CD14-positive monocyte (primary cell): ENCODE results near the gene ZFHX3. TPM values are rescaled to one million over a fixed set of nuclear protein-coding genes. Genes with fewer than 3 reads are reported as not detected.

Source experiments
- DNase-seq, 3 donors: peaks; one replicate each; pipeline ENCODE4 v3.0.0-alpha.2; 2011 to 2022
- H2AFZ ChIP-seq: 2 replicates; pipeline ENCODE4 v1.6.0; 2012; ENCODE audit warnings: mild to moderate bottlenecking, low read depth, low read length, inconsistent platforms; ENCODE audit not compliant: insufficient read depth, poor library complexity, severe bottlenecking
- H3K27ac ChIP-seq, 2 donors: 1 replicate in 1 of 2; 2 replicates in 1 of 2; pipeline ENCODE4 v1.5.1; 2012 to 2013; ENCODE audit warnings: low read length in 2 of 2, control low read depth in 1 of 2, inconsistent platforms in 1 of 2, low read depth in 1 of 2, mild to moderate bottlenecking in 1 of 2
- H3K27me3 ChIP-seq, 2 donors: one replicate each; pipeline versions ENCODE4 v1.6.0 to v1.6.1; 2011 to 2013; ENCODE audit warnings: low read length in 2 of 2; ENCODE audit not compliant: control insufficient read depth in 2 of 2, insufficient read depth in 2 of 2
- H3K36me3 ChIP-seq, 2 donors: replicated peaks in 1 of 2; 1 replicate in 1 of 2; 2 replicates in 1 of 2; pipeline versions ENCODE4 v1.5.1 to v1.6.1; 2012 to 2013; ENCODE audit warnings: low read length in 2 of 2, control low read depth in 1 of 2, inconsistent platforms in 1 of 2, mild to moderate bottlenecking in 1 of 2; ENCODE audit not compliant: insufficient read depth in 2 of 2, control insufficient read depth in 1 of 2
- H3K4me1 ChIP-seq, 2 donors: 1 replicate in 1 of 2; 2 replicates in 1 of 2; pipeline versions ENCODE4 v1.5.1 to v1.6.1; 2012 to 2013; ENCODE audit warnings: low read length in 2 of 2, control low read depth in 1 of 2, inconsistent platforms in 1 of 2, mild to moderate bottlenecking in 1 of 2, moderate library complexity in 1 of 2; ENCODE audit not compliant: insufficient read depth in 2 of 2, control insufficient read depth in 1 of 2
- H3K4me2 ChIP-seq: replicated peaks from 2 replicates; pipeline ENCODE3; 2012; ENCODE audit warnings: low read length, moderate library complexity, mild to moderate bottlenecking; ENCODE audit not compliant: poor library complexity, severe bottlenecking; ENCODE audit errors: extremely low read depth
- H3K4me3 ChIP-seq, 3 experiments: fragments of 200-600 bp in 1 of 3; sonication (generic) in 1 of 3; replicated peaks in 1 of 3; 1 replicate in 2 of 3; 2 replicates in 1 of 3; pipeline ENCODE4 v1.5.1; 2011 to 2013; ENCODE audit warnings: low read length in 3 of 3, mild to moderate bottlenecking in 3 of 3, control low read depth in 2 of 3, low read depth in 2 of 3, inconsistent platforms in 1 of 3, moderate library complexity in 1 of 3
- H3K79me2 ChIP-seq: 2 replicates; pipeline ENCODE4 v1.6.0; 2012; ENCODE audit warnings: mild to moderate bottlenecking, control low read depth, inconsistent platforms, low read length, moderate library complexity; ENCODE audit not compliant: insufficient read depth
- H3K9ac ChIP-seq: 2 replicates; pipeline ENCODE4 v1.6.0; 2017; ENCODE audit warnings: low read length, mild to moderate bottlenecking; ENCODE audit not compliant: insufficient read depth, poor library complexity, severe bottlenecking
- H3K9me3 ChIP-seq, 2 donors: replicated peaks in 1 of 2; 1 replicate in 1 of 2; 2 replicates in 1 of 2; pipeline versions ENCODE4 v1.5.1 to v1.6.1; 2012 to 2013; ENCODE audit warnings: low read length in 2 of 2, control low read depth in 1 of 2; ENCODE audit not compliant: control insufficient read depth in 1 of 2, insufficient read depth in 1 of 2
- H4K20me1 ChIP-seq: 2 replicates; pipeline ENCODE4 v1.6.0; 2012; ENCODE audit warnings: mild to moderate bottlenecking, low read length, control low read depth, moderate library complexity; ENCODE audit not compliant: insufficient read depth
- H3K27ac Mint-ChIP-seq, 7 donors: one replicate each; pipeline ENCODE4 v1.8.0; 2020; ENCODE audit warnings: mild to moderate bottlenecking in 7 of 7, mixed read lengths in 7 of 7, moderate library complexity in 6 of 7, inconsistent platforms in 2 of 7
- H3K27me3 Mint-ChIP-seq, 3 donors: one replicate each; pipeline ENCODE4 v1.8.0; 2021 to 2022; ENCODE audit warnings: low read depth in 3 of 3, mild to moderate bottlenecking in 3 of 3, mixed read lengths in 3 of 3, moderate library complexity in 3 of 3, inconsistent platforms in 1 of 3
- H3K36me3 Mint-ChIP-seq, 2 donors: one replicate each; pipeline ENCODE4 v1.8.0; 2020; ENCODE audit warnings: mixed read lengths in 2 of 2, inconsistent platforms in 1 of 2, mild to moderate bottlenecking in 1 of 2
- H3K4me1 Mint-ChIP-seq: one replicate; pipeline ENCODE4 v1.8.0; 2020; ENCODE audit warnings: mild to moderate bottlenecking, mixed read lengths
- H3K4me3 Mint-ChIP-seq, 2 donors: one replicate each; pipeline ENCODE4 v1.8.0; 2020; ENCODE audit warnings: mild to moderate bottlenecking in 2 of 2, mixed read lengths in 2 of 2, moderate library complexity in 1 of 2
- H3K9me3 Mint-ChIP-seq, 7 donors: one replicate each; pipeline ENCODE4 v1.8.0; 2020 to 2022; ENCODE audit warnings: mixed read lengths in 7 of 7, mild to moderate bottlenecking in 6 of 7, moderate library complexity in 6 of 7, inconsistent platforms in 2 of 7
- CTCF ChIP-seq: fragments of 200-600 bp; IDR thresholded peaks from one replicate; pipeline ENCODE4 v1.8.0; 2022; ENCODE audit warnings: antibody characterized with exemption, mild to moderate bottlenecking
- WGBS: methylation state at CpG from one replicate; pipeline ENCODE4 v1.1.5; 2013; ENCODE audit warnings: missing lambda C conversion rate; ENCODE audit not compliant: insufficient coverage; 5-methylcytosine and 5-hydroxymethylcytosine counted together
- intact Hi-C, 2 donors: fragments of 100-400 bp; cut with micrococcal nuclease; formaldehyde crosslinking; loops; one replicate each; pipeline versions ENCODE4 v1.15.0 to v1.15.1; 2023
- polyA plus RNA-seq, 3 donors: library from polyadenylated mRNA; depleted of rRNA in 1 of 3; unstranded in 2 of 3; stranded (reverse) in 1 of 3; fragments of 300-500 nt in 2 of 3; fragments of >200 nt in 1 of 3; fragmentation: Illumina TruSeq in 2 of 3; gene quantifications; 1 replicate in 2 of 3; 2 replicates in 1 of 3; pipeline ENCODE4 v1.2.3, GENCODE V29; 2012 to 2021

ZFHX3 gene
- polyA plus RNA-seq, 3 donors = 0.42 to 4.2 (median 0.43) TPM

GRCh38 chr16:72787130-72787513 is 260.8 kb downstream of the ZFHX3 start:
- TF ChIP-seq CTCF = no peak
- no peaks in the 10 kb centered on the region for H4K20me1 ChIP-seq
- peak overlapping the region; percentile 76 for H3K4me2 ChIP-seq
- no peak for DNase-seq
- 13% methylated on average over 17 of the region's 23 CpGs for WGBS
- no peaks in the 10 kb centered on the region for H3K27me3 ChIP-seq
- peak overlapping the region; percentile 62 to 86 for H3K27ac ChIP-seq
- peaks cover 22 to 23% of the 10 kb centered on the region in 2 donors for H3K4me1 ChIP-seq
- Mint-ChIP-seq H3K27ac (peak overlapping the region; percentile 84 to 97 (median 93)), H3K4me3 (peak overlapping the region; percentile 81 to 90), H3K4me1 (peaks cover 27% of the 10 kb centered on the region), H3K9me3 (no peaks in the 10 kb centered on the region), H3K36me3 (peaks cover 15 to 19% of the 10 kb centered on the region in 2 donors), H3K27me3 (peaks cover 3 to 7% (median 4%) of the 10 kb centered on the region in 3 donors)
- no peak overlapping the region for H2AFZ ChIP-seq
- H3K9ac ChIP-seq = peak overlapping the region; percentile 62
- no peaks in the 10 kb centered on the region for H3K79me2 ChIP-seq
- intact Hi-C loops = loop anchor here (5.0 to 10.0 kb wide), 3 partner anchors 120 to 145 kb away; no protein-coding TSS in a partner anchor
- H3K4me3 ChIP-seq = peak overlapping the region in 2 of 3 experiments; percentile 19 to 23
- no peaks in the 10 kb centered on the region for H3K36me3 ChIP-seq
- H3K9me3 ChIP-seq = no peaks in the 10 kb centered on the region

- H3K4me2 ChIP-seq = no peak overlapping the region
- no peak overlapping the region for H3K4me3 Mint-ChIP-seq
- no peaks in the 10 kb centered on the region for H4K20me1 ChIP-seq
- peaks cover 27% of the 10 kb centered on the region for H3K4me1 Mint-ChIP-seq
- H3K36me3 ChIP-seq = no peaks in the 10 kb centered on the region
- no peak overlapping the region for H3K9ac ChIP-seq
- H3K27me3 Mint-ChIP-seq = peaks cover 3 to 7% (median 4%) of the 10 kb centered on the region in 3 donors
- peaks cover 15 to 19% of the 10 kb centered on the region in 2 donors for H3K36me3 Mint-ChIP-seq
- intact Hi-C loops = loop anchor here (5.0 to 10.0 kb wide), 3 partner anchors 119 to 146 kb away; no protein-coding TSS in a partner anchor
- H3K9me3 Mint-ChIP-seq = no peaks in the 10 kb centered on the region
- H3K27ac ChIP-seq = no peak overlapping the region
- no peaks in the 10 kb centered on the region for H3K9me3 ChIP-seq
- no peaks in the 10 kb centered on the region for H3K27me3 ChIP-seq
- H3K4me1 ChIP-seq = peaks cover 22 to 23% of the 10 kb centered on the region in 2 donors
- H3K4me3 ChIP-seq = no peak overlapping the region
- WGBS = no CpG with 5 or more reads among the region's 6 CpGs
- peak overlapping the region in 3 of 7 donors; percentile 66 to 93 (median 89) for H3K27ac Mint-ChIP-seq
- DNase-seq = no peak
- no peak overlapping the region for H2AFZ ChIP-seq
- TF ChIP-seq CTCF = no peak
- H3K79me2 ChIP-seq = no peaks in the 10 kb centered on the region
Measured at GRCh38 chr16:72786606-72787005, 261.3 kb downstream of the ZFHX3 start.
